SK-N-SH treated with all-trans-retinoic acid at 6 μM for 48 hours (cell line): ENCODE measurements around the gene B9D1.

ENCODE experiments used
- ATAC-seq: fragments of 200-7000 bp; cut with Tn5 transposase; 3 replicates; pipeline ENCODE4 v1.9.1; 2020; ENCODE audit warnings: mild to moderate bottlenecking, moderate library complexity
- ARNTL ChIP-seq: fragments of 450-650 bp; formaldehyde crosslinking; IDR thresholded peaks from 2 replicates; pipeline ENCODE4 v1.5.0; 2020; ENCODE audit warnings: low read depth, mild to moderate bottlenecking, moderate library complexity, borderline replicate concordance
- BACH2 ChIP-seq: fragments of 250-450 bp; sonication (Bioruptor Pico); IDR thresholded peaks from 2 replicates; pipeline ENCODE4 v1.9.0; 2021; ENCODE audit warnings: mild to moderate bottlenecking, borderline replicate concordance
- CSDC2 ChIP-seq: fragments of 250-450 bp; sonication (Bioruptor Pico); IDR thresholded peaks from 2 replicates; pipeline ENCODE4 v1.5.0; 2020; ENCODE audit warnings: mild to moderate bottlenecking, moderate library complexity
- ESRRG ChIP-seq: fragments of 250-450 bp; sonication (Bioruptor Pico); IDR thresholded peaks from 2 replicates; pipeline ENCODE4 v1.6.1; 2021; ENCODE audit warnings: mild to moderate bottlenecking
- GLIS3 ChIP-seq: fragments of 250-450 bp; sonication (Bioruptor Pico); IDR thresholded peaks from 2 replicates; pipeline ENCODE4 v1.5.0; 2020; ENCODE audit warnings: mild to moderate bottlenecking, moderate library complexity
- ISL1 ChIP-seq: fragments of 250-450 bp; sonication (Bioruptor Pico); IDR thresholded peaks from 2 replicates; pipeline ENCODE4 v2.1.2; 2022; ENCODE audit warnings: mild to moderate bottlenecking, moderate library complexity
- OSR1 ChIP-seq: fragments of 250-450 bp; sonication (Bioruptor Pico); IDR thresholded peaks from 2 replicates; pipeline ENCODE4 v1.8.0; 2022; ENCODE audit warnings: moderate library complexity, mild to moderate bottlenecking, inconsistent platforms
- POU6F1 ChIP-seq: fragments of 250-450 bp; sonication (Bioruptor Pico); IDR thresholded peaks from 2 replicates; pipeline ENCODE4 v1.8.0; 2021; ENCODE audit warnings: low read depth, mild to moderate bottlenecking, moderate library complexity, borderline replicate concordance
- PPARA ChIP-seq: fragments of 250-450 bp; sonication (Bioruptor Pico); IDR thresholded peaks from 2 replicates; pipeline ENCODE4 v1.5.0; 2020; ENCODE audit warnings: mild to moderate bottlenecking, borderline replicate concordance
- RARB ChIP-seq: fragments of 250-450 bp; sonication (Bioruptor Pico); IDR thresholded peaks from 2 replicates; pipeline ENCODE4 v1.8.0; 2021; ENCODE audit warnings: mild to moderate bottlenecking, moderate library complexity
- SNAI2 ChIP-seq: fragments of 250-450 bp; sonication (Bioruptor Pico); IDR thresholded peaks from 2 replicates; pipeline ENCODE4 v1.5.0; 2020; ENCODE audit warnings: mild to moderate bottlenecking, moderate library complexity
- TCF4 ChIP-seq: fragments of 250-450 bp; sonication (Bioruptor Pico); IDR thresholded peaks from 2 replicates; pipeline ENCODE4 v1.8.0; 2021; ENCODE audit warnings: mild to moderate bottlenecking, moderate library complexity, borderline replicate concordance
- TOX ChIP-seq: fragments of 250-450 bp; sonication (Bioruptor Pico); IDR thresholded peaks from 2 replicates; pipeline ENCODE4 v1.8.0; 2021; ENCODE audit warnings: mild to moderate bottlenecking, moderate library complexity, borderline replicate concordance
- TSHZ2 ChIP-seq: fragments of 250-450 bp; sonication (Bioruptor Pico); IDR thresholded peaks from 2 replicates; pipeline ENCODE4 v1.5.0; 2020; ENCODE audit warnings: mild to moderate bottlenecking, moderate library complexity
- ZC3H10 ChIP-seq: fragments of 250-450 bp; sonication (Bioruptor Pico); IDR thresholded peaks from 2 replicates; pipeline ENCODE4 v1.5.1; 2021; ENCODE audit warnings: mild to moderate bottlenecking, moderate library complexity
- ZFP3 ChIP-seq: fragments of 250-450 bp; sonication (Bioruptor Pico); IDR thresholded peaks from 2 replicates; pipeline ENCODE4 v1.5.0; 2020; ENCODE audit warnings: mild to moderate bottlenecking, moderate library complexity
- ZFP30 ChIP-seq: fragments of 450-650 bp; formaldehyde crosslinking; IDR thresholded peaks from 2 replicates; pipeline ENCODE4 v1.5.0; 2022; ENCODE audit warnings: mild to moderate bottlenecking, moderate library complexity
- ZNF565 ChIP-seq: fragments of 450-650 bp; formaldehyde crosslinking; conservative IDR thresholded peaks from 2 replicates; pipeline ENCODE4 v1.5.0; 2020; ENCODE audit warnings: low read depth, mild to moderate bottlenecking, moderate library complexity
- ZNF70 ChIP-seq: fragments of 450-650 bp; formaldehyde crosslinking; IDR thresholded peaks from 2 replicates; pipeline ENCODE4 v1.5.0; 2020; ENCODE audit warnings: mild to moderate bottlenecking, moderate library complexity
- ZNF8 ChIP-seq: fragments of 450-650 bp; formaldehyde crosslinking; IDR thresholded peaks from 2 replicates; pipeline ENCODE4 v1.5.0; 2020; ENCODE audit warnings: mild to moderate bottlenecking, moderate library complexity
- TF ChIP-seq, protein P1 (sequence below): fragments of 250-450 bp; sonication (Bioruptor Pico); IDR thresholded peaks from 2 replicates; pipeline ENCODE4 v1.5.1; 2020; ENCODE audit warnings: low read depth, mild to moderate bottlenecking, moderate library complexity
- TF ChIP-seq, protein P2 (sequence below): fragments of 250-450 bp; sonication (Bioruptor Pico); IDR thresholded peaks from 2 replicates; pipeline ENCODE4 v1.5.1; 2021; ENCODE audit warnings: mild to moderate bottlenecking, moderate library complexity
- TF ChIP-seq, protein P3 (sequence below): fragments of 250-450 bp; sonication (Bioruptor Pico); IDR thresholded peaks from 2 replicates; pipeline ENCODE4 v1.8.0; 2020; ENCODE audit warnings: mild to moderate bottlenecking, moderate library complexity, borderline replicate concordance

The B9D1 gene

DNA sequence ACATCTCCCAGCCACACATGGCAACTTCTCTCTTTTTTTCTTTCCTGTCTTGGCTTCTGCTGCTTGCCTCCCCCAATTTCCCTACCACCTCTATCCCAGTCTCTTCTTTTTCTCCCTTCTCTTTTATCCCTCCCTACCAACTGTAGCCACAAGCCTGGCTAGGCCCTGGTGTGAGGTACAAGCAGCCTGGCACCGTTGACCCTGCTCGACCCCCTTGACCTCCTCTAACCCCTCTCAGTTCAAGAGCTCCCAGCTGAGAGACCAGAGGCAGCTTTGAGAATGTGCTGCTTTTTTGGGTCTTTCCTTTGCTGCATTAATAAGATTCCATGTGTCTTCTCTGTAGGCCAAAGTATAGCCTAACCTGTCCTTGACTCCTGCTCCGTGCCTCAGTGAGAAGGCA is 32.3 kb downstream of the B9D1 start:
- no peak for ATAC-seq
- TF ChIP-seq ZNF70 (CRISPR knock-in tag) = no peak
- TF ChIP-seq, protein P1, sequence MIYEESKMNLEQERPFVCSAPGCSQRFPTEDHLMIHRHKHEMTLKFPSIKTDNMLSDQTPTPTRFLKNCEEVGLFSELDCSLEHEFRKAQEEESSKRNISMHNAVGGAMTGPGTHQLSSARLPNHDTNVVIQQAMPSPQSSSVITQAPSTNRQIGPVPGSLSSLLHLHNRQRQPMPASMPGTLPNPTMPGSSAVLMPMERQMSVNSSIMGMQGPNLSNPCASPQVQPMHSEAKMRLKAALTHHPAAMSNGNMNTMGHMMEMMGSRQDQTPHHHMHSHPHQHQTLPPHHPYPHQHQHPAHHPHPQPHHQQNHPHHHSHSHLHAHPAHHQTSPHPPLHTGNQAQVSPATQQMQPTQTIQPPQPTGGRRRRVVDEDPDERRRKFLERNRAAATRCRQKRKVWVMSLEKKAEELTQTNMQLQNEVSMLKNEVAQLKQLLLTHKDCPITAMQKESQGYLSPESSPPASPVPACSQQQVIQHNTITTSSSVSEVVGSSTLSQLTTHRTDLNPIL (CRISPR knock-in tag) = no peak
- no peak for TF ChIP-seq TOX (CRISPR knock-in tag)
- TF ChIP-seq PPARA (CRISPR knock-in tag) = no peak
- TF ChIP-seq OSR1 = no peak
- TF ChIP-seq TSHZ2 (CRISPR knock-in tag) = no peak
- no peak for TF ChIP-seq ZFP3
- no peak for TF ChIP-seq CSDC2 (CRISPR knock-in tag)
- no peak for TF ChIP-seq RARB (CRISPR knock-in tag)
- TF ChIP-seq POU6F1 = no peak
- TF ChIP-seq ZNF565 = no peak
- TF ChIP-seq ARNTL (CRISPR knock-in tag) = no peak
- no peak for TF ChIP-seq TCF4 (CRISPR knock-in tag)
- no peak for TF ChIP-seq GLIS3 (CRISPR knock-in tag)
- TF ChIP-seq, all 23 proteins: peak for 0

DNA sequence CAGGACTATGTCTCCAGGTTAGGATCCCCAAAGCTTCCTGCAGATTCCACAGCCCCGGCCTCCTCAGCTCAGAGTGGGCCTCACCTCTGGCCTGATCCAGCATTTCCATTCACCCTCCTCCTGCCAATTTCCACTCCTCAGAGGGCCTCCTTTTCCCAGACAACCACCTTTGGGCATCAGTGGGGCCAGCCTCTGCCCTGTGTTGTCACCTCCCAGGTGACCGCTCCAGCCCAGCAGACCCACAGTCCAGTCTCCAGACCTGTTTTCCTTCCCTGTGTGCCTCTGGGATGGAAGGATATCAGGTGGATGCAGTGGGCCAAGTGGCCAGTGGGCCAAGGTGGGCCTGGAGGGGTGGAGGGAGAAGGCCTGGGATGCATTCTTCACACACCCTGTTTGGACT is 32.7 kb downstream of the B9D1 start:
- TF ChIP-seq ZC3H10 (CRISPR knock-in tag) (no peak), TCF4 (CRISPR knock-in tag) (no peak)
- no peak for ATAC-seq

DNA sequence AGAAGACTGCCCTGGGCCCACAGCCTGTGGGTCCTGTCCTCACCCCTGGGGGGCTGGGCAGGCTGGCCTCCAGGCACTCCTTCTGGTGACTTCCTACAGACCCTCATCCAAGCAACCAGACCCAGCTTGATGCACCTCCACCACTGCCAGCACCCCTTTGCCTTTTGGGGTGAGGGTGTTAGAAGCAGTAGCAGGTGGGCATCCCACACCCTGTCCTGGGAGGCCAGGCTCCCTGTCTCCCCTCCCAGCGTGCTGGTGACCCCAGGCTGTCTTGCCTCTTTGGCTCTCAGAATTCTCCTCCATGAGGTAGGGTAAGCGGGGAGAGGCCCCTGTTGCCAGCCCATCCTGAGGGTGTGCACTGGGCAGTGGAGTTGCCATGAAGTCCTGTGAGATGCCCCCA is 33.4 kb downstream of the B9D1 start:
- no peak for ATAC-seq
- TF ChIP-seq PPARA (CRISPR knock-in tag) = no peak
- TF ChIP-seq ZC3H10 (CRISPR knock-in tag) = no peak
- TF ChIP-seq TCF4 (CRISPR knock-in tag) = no peak
- no peak for TF ChIP-seq ZNF70 (CRISPR knock-in tag)
- TF ChIP-seq ARNTL (CRISPR knock-in tag) = no peak
- TF ChIP-seq CSDC2 (CRISPR knock-in tag) = no peak
- no peak for TF ChIP-seq BACH2 (CRISPR knock-in tag)
- no peak for TF ChIP-seq ZNF8 (CRISPR knock-in tag)
- TF ChIP-seq, protein P2, sequence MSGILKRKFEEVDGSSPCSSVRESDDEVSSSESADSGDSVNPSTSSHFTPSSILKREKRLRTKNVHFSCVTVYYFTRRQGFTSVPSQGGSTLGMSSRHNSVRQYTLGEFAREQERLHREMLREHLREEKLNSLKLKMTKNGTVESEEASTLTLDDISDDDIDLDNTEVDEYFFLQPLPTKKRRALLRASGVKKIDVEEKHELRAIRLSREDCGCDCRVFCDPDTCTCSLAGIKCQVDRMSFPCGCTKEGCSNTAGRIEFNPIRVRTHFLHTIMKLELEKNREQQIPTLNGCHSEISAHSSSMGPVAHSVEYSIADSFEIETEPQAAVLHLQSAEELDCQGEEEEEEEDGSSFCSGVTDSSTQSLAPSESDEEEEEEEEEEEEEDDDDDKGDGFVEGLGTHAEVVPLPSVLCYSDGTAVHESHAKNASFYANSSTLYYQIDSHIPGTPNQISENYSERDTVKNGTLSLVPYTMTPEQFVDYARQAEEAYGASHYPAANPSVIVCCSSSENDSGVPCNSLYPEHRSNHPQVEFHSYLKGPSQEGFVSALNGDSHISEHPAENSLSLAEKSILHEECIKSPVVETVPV (CRISPR knock-in tag) = no peak
- no peak for TF ChIP-seq TOX (CRISPR knock-in tag)
- TF ChIP-seq ZFP30 = no peak
- no peak for TF ChIP-seq ZFP3
- no peak for TF ChIP-seq ZNF565
- no peak for TF ChIP-seq GLIS3 (CRISPR knock-in tag)
- TF ChIP-seq ISL1 = no peak
- no peak for TF ChIP-seq OSR1
- TF ChIP-seq, all 23 proteins: peak for 0

- no peak for ATAC-seq
- TF ChIP-seq ZC3H10 (CRISPR knock-in tag) (no peak), ZFP30 (no peak), ESRRG (no peak), ISL1 (no peak), TCF4 (CRISPR knock-in tag) (no peak), SNAI2 (CRISPR knock-in tag) (no peak), BACH2 (CRISPR knock-in tag) (no peak), PPARA (CRISPR knock-in tag) (no peak), CSDC2 (CRISPR knock-in tag) (no peak), RARB (CRISPR knock-in tag) (no peak), ZFP3 (no peak)
- TF ChIP-seq, protein P1 (CRISPR knock-in tag) = no peak
- TF ChIP-seq, protein P3, sequence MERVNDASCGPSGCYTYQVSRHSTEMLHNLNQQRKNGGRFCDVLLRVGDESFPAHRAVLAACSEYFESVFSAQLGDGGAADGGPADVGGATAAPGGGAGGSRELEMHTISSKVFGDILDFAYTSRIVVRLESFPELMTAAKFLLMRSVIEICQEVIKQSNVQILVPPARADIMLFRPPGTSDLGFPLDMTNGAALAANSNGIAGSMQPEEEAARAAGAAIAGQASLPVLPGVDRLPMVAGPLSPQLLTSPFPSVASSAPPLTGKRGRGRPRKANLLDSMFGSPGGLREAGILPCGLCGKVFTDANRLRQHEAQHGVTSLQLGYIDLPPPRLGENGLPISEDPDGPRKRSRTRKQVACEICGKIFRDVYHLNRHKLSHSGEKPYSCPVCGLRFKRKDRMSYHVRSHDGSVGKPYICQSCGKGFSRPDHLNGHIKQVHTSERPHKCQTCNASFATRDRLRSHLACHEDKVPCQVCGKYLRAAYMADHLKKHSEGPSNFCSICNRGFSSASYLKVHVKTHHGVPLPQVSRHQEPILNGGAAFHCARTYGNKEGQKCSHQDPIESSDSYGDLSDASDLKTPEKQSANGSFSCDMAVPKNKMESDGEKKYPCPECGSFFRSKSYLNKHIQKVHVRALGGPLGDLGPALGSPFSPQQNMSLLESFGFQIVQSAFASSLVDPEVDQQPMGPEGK = no peak
Observed at GRCh38 chr17:19328441-19329061, 34.0 kb downstream of the B9D1 start.
